DMS 273 (cell line): ENCODE measurements around the gene TAF11L13.

Experiments used
- DNase-seq: peaks from one replicate; lab custom pipeline; 2025; ENCODE audit not compliant: unreplicated experiment; lab: John Stamatoyannopoulos, UW

TAF11L13 gene

DNA sequence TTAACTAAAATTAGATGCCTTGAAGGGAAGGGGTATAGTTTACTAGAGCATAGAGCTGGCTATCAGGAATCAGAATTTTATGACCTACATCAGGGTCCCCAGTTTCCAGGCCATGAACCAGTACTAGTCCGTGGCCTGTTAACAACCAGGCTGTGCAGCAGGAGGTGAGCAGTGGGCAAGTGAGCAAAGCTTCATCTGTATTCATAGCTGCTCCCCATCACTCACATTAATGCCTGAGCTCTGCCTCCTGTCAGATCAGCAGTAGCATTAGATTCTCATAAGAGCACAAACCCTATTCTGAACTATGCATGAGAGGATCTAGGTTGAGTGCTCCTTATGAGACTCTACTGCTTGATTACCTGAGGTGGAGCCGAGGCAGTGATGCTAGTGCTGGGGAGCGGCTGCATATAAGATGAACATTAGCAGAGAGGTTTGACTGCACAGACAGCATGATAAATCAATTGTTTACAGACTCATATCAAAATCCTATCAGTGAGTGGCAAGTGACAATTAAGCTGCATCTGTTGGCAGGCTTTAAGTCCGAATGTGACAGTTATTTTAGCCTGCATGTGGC, 47.0 kb downstream of the TAF11L13 start:
- no peak for DNase-seq

DNA sequence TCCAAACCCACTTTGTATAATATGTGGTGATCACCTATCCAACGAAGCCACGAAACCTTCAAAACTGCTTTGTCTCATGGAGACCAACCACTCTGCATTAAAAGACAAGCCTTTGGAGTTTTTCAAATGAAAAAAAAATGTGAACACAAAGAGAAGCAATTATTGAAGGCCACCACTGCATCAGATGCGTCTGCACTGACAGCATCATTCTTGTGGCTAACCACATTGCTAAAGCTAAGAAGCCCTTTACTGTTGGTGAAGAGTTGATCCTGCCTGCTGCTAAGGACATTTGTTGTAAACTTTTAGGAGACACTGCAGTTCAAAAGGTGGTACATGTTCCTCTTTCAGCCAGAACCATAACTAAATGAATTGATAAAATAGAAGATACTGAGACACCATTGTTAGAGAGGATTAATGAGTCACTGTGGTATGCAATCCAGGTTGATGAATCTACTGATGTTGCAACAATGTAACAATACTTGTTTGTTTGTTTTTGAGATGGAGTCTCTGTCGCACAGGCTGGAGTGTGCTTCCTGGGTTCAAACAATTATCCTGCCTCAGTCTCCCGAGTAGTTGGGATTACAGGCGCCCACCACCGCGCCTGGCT, 47.8 kb downstream of the TAF11L13 start:
- DNase-seq: no peak

- DNase-seq: no peak
These were observed 48.8 kb downstream of the TAF11L13 start for GRCh38 chr5:17680737-17681136.
